ENCODE measurements around the gene PRUNE2.

The PRUNE2 gene

DNA sequence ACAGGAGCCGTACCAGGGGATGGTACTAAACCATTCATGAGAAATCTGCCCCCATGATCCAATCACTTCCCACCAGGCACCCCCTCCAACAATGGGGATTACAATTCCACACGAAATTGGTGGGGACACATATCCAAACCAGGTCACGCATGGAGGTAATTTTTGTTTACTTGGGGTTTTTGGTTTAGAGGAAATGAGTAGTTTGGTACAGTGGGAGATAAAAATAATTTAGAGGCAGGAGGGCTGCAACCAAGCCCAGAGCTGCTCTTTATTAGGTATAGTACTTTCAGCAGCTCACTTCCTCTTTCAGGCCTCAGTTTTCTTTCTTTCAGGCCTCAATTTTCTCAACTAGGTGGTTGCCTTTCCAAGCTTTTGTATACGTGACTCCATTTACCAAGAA is 23.2 kb downstream of the PRUNE2 start:
- Histone ChIP-seq H3K27me3 (replicated peaks in 2 of 5; ENCODE audit: control insufficient read depth in 4 of 5, insufficient read depth in 5 of 5, low read length in 4 of 5) (peaks cover 0 to 2% (median 0%) of the 10 kb centered on the region in 5 experiments), H3K4me1 (ENCODE audit: control extremely low read depth in 1 of 4, control insufficient read depth in 4 of 4, insufficient read depth in 4 of 4, low read length in 3 of 4) (no peaks in the 10 kb centered on the region), H3K4me3 (ENCODE audit: control insufficient read depth in 1 of 7, extremely low read depth in 1 of 7, insufficient read depth in 4 of 7, low read depth in 2 of 7, low read length in 6 of 7) (no peak overlapping the region), H3K9me3 (ENCODE audit: control extremely low read depth in 1 of 5, control insufficient read depth in 4 of 5, insufficient read depth in 2 of 5, low read depth in 1 of 5, low read length in 4 of 5) (no peaks in the 10 kb centered on the region), H3K27ac (ENCODE audit: insufficient read depth in 1 of 2, low read depth in 1 of 2, low read length in 2 of 2, poor library complexity in 1 of 2, severe bottlenecking in 2 of 2) (no peak overlapping the region), H3K36me3 (ENCODE audit: control insufficient read depth in 4 of 4, insufficient read depth in 4 of 4, low read length in 3 of 4) (no peaks in the 10 kb centered on the region)
- no peak for DNase-seq
- POLR2A ChIA-PET, result no interaction called here
- WGBS (ENCODE audit: insufficient coverage), result 100% methylated on average over 1 of the region's 4 CpGs
- CTCF ChIA-PET, result no interaction called here

GRCh38 chr9:76880210-76880609 is 25.7 kb downstream of the PRUNE2 start:
- Histone ChIP-seq H3K27me3 (replicated peaks in 2 of 5; ENCODE audit: control insufficient read depth in 4 of 5, insufficient read depth in 5 of 5, low read length in 4 of 5) (peaks cover 0 to 2% (median 0%) of the 10 kb centered on the region in 5 experiments), H3K4me1 (ENCODE audit: control extremely low read depth in 1 of 4, control insufficient read depth in 4 of 4, insufficient read depth in 4 of 4, low read length in 3 of 4) (no peaks in the 10 kb centered on the region), H3K27ac (ENCODE audit: insufficient read depth in 1 of 2, low read depth in 1 of 2, low read length in 2 of 2, poor library complexity in 1 of 2, severe bottlenecking in 2 of 2) (no peak overlapping the region), H3K36me3 (ENCODE audit: control insufficient read depth in 4 of 4, insufficient read depth in 4 of 4, low read length in 3 of 4) (no peaks in the 10 kb centered on the region), H3K4me3 (ENCODE audit: control insufficient read depth in 1 of 7, extremely low read depth in 1 of 7, insufficient read depth in 4 of 7, low read depth in 2 of 7, low read length in 6 of 7) (no peak overlapping the region), H3K9me3 (ENCODE audit: control extremely low read depth in 1 of 5, control insufficient read depth in 4 of 5, insufficient read depth in 2 of 5, low read depth in 1 of 5, low read length in 4 of 5) (no peaks in the 10 kb centered on the region)
- CTCF ChIA-PET, result no interaction called here
- DNase-seq, result no peak
- 100% methylated on average over 1 of the region's 2 CpGs for WGBS (ENCODE audit: insufficient coverage)
- POLR2A ChIA-PET, result no interaction called here

- WGBS (ENCODE audit: insufficient coverage), result 100% methylated on average over 1 of the region's 3 CpGs
Observed at GRCh38 chr9:76878933-76879332, 27.0 kb downstream of the PRUNE2 start.

DNA sequence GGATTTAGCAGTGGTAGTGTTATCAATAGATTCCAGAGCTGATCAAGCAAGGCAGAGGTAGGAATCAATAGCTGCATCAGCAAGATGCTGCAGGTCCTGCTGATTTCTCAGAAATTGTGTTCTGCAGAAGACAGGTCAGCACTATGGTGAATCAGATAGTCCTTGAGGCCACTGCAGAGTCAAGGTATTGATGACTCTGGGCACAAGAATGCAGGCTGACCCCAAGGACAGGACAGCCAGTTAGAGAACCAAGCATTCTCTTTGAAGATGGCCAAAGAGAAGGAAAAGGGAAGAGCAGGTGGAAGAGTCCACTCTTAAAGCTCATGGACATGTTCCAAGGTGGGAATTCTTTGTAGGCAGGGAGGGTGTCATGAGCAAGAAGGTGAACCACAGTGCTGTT is 28.0 kb downstream of the PRUNE2 start:
- H3K4me1 ChIP-seq (ENCODE audit: control extremely low read depth in 1 of 4, control insufficient read depth in 4 of 4, insufficient read depth in 4 of 4, low read length in 3 of 4), result no peaks in the 10 kb centered on the region
- no peaks in the 10 kb centered on the region for H3K36me3 ChIP-seq (ENCODE audit: control insufficient read depth in 4 of 4, insufficient read depth in 4 of 4, low read length in 3 of 4)
- H3K4me3 ChIP-seq (ENCODE audit: control insufficient read depth in 1 of 7, extremely low read depth in 1 of 7, insufficient read depth in 4 of 7, low read depth in 2 of 7, low read length in 6 of 7), result no peak overlapping the region
- H3K27me3 ChIP-seq (replicated peaks in 2 of 5; ENCODE audit: control insufficient read depth in 4 of 5, insufficient read depth in 5 of 5, low read length in 4 of 5), result peaks cover 5 to 13% (median 5%) of the 10 kb centered on the region in 5 experiments
- peaks cover 0 to 1% (median 0%) of the 10 kb centered on the region in 5 experiments for H3K9me3 ChIP-seq (ENCODE audit: control extremely low read depth in 1 of 5, control insufficient read depth in 4 of 5, insufficient read depth in 2 of 5, low read depth in 1 of 5, low read length in 4 of 5)
- ChIA-PET POLR2A (no interaction called here), CTCF (no interaction called here)
- DNase-seq, result no peak
- no peak overlapping the region for H3K27ac ChIP-seq (ENCODE audit: insufficient read depth in 1 of 2, low read depth in 1 of 2, low read length in 2 of 2, poor library complexity in 1 of 2, severe bottlenecking in 2 of 2)

More at GRCh38 chr9:76878933-76879332, 27.0 kb downstream of the PRUNE2 start:
- Histone ChIP-seq H3K9me3 (ENCODE audit: control extremely low read depth in 1 of 5, control insufficient read depth in 4 of 5, insufficient read depth in 2 of 5, low read depth in 1 of 5, low read length in 4 of 5) (no peaks in the 10 kb centered on the region), H3K4me3 (ENCODE audit: control insufficient read depth in 1 of 7, extremely low read depth in 1 of 7, insufficient read depth in 4 of 7, low read depth in 2 of 7, low read length in 6 of 7) (no peak overlapping the region), H3K36me3 (ENCODE audit: control insufficient read depth in 4 of 4, insufficient read depth in 4 of 4, low read length in 3 of 4) (no peaks in the 10 kb centered on the region), H3K27me3 (replicated peaks in 2 of 5; ENCODE audit: control insufficient read depth in 4 of 5, insufficient read depth in 5 of 5, low read length in 4 of 5) (peaks cover 0 to 4% (median 4%) of the 10 kb centered on the region in 5 experiments), H3K27ac (ENCODE audit: insufficient read depth in 1 of 2, low read depth in 1 of 2, low read length in 2 of 2, poor library complexity in 1 of 2, severe bottlenecking in 2 of 2) (no peak overlapping the region), H3K4me1 (ENCODE audit: control extremely low read depth in 1 of 4, control insufficient read depth in 4 of 4, insufficient read depth in 4 of 4, low read length in 3 of 4) (no peaks in the 10 kb centered on the region)
- CTCF ChIA-PET, result no interaction called here
- no peak for DNase-seq
- POLR2A ChIA-PET, result no interaction called here

DNA sequence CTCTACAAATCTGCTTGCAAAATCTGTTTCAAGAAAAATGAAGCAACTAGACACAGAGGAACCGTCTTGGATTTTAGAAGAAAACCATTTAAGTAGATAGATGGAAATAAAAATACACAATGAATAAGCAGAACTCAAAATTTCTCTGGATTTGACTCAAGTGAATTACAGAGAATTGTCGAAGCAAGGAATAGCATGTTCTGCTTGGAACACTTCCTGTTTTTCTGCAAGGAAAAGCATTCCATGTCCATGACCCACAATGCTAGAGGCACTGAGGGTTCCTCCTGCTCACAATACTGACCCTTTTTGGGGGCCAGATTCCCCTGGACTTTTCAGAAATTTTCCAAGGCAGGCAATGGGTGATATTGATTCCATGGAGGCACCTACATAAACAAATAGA is 29.8 kb downstream of the PRUNE2 start:
- H3K4me3 ChIP-seq (ENCODE audit: control insufficient read depth in 1 of 7, extremely low read depth in 1 of 7, insufficient read depth in 4 of 7, low read depth in 2 of 7, low read length in 6 of 7), result no peak overlapping the region
- H3K9me3 ChIP-seq (ENCODE audit: control extremely low read depth in 1 of 5, control insufficient read depth in 4 of 5, insufficient read depth in 2 of 5, low read depth in 1 of 5, low read length in 4 of 5), result peaks cover 0 to 1% (median 0%) of the 10 kb centered on the region in 5 experiments
- no peak for DNase-seq
- H3K27me3 ChIP-seq (replicated peaks in 2 of 5; ENCODE audit: control insufficient read depth in 4 of 5, insufficient read depth in 5 of 5, low read length in 4 of 5), result peaks cover 5 to 16% (median 7%) of the 10 kb centered on the region in 5 experiments
- ChIA-PET POLR2A (no interaction called here), CTCF (no interaction called here)
- H3K36me3 ChIP-seq (ENCODE audit: control insufficient read depth in 4 of 4, insufficient read depth in 4 of 4, low read length in 3 of 4), result no peaks in the 10 kb centered on the region
- H3K27ac ChIP-seq (ENCODE audit: insufficient read depth in 1 of 2, low read depth in 1 of 2, low read length in 2 of 2, poor library complexity in 1 of 2, severe bottlenecking in 2 of 2), result no peak overlapping the region
- no peaks in the 10 kb centered on the region for H3K4me1 ChIP-seq (ENCODE audit: control extremely low read depth in 1 of 4, control insufficient read depth in 4 of 4, insufficient read depth in 4 of 4, low read length in 3 of 4)
- 100% methylated on average over 1 of the region's 2 CpGs for WGBS (ENCODE audit: insufficient coverage)

DNA sequence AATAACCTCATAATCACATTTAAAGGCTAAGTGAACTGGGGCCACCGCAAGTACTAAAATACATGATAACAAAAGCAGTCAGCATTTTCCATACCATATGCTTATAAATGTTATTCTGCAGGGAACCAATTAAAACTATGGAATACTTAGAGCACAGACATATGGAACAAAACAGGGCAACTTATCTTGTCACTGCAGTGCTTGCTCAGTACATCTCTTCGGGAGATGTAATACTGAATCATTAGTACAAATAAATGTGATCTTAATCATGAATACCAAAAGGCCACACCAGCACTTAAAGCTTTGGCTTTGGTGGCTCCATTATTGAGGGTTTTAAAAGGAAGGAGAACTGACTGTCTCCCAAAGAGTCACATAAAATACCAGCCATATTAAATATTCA is 32.1 kb downstream of the PRUNE2 start:
- Histone ChIP-seq H3K27ac (ENCODE audit: insufficient read depth in 1 of 2, low read depth in 1 of 2, low read length in 2 of 2, poor library complexity in 1 of 2, severe bottlenecking in 2 of 2) (no peak overlapping the region), H3K36me3 (ENCODE audit: control insufficient read depth in 4 of 4, insufficient read depth in 4 of 4, low read length in 3 of 4) (no peaks in the 10 kb centered on the region), H3K27me3 (replicated peaks in 2 of 5; ENCODE audit: control insufficient read depth in 4 of 5, insufficient read depth in 5 of 5, low read length in 4 of 5) (peaks cover 5 to 24% (median 8%) of the 10 kb centered on the region in 5 experiments), H3K4me1 (ENCODE audit: control extremely low read depth in 1 of 4, control insufficient read depth in 4 of 4, insufficient read depth in 4 of 4, low read length in 3 of 4) (no peaks in the 10 kb centered on the region), H3K4me3 (ENCODE audit: control insufficient read depth in 1 of 7, extremely low read depth in 1 of 7, insufficient read depth in 4 of 7, low read depth in 2 of 7, low read length in 6 of 7) (no peak overlapping the region), H3K9me3 (ENCODE audit: control extremely low read depth in 1 of 5, control insufficient read depth in 4 of 5, insufficient read depth in 2 of 5, low read depth in 1 of 5, low read length in 4 of 5) (peaks cover 0 to 1% (median 0%) of the 10 kb centered on the region in 5 experiments)
- no peak for DNase-seq
- ChIA-PET CTCF (no interaction called here), POLR2A (no interaction called here)
- WGBS (ENCODE audit: insufficient coverage), result no CpG with 5 or more reads among the region's 2 CpGs

- Histone ChIP-seq H3K27me3 (replicated peaks in 2 of 5; ENCODE audit: control insufficient read depth in 4 of 5, insufficient read depth in 5 of 5, low read length in 4 of 5) (peaks cover 7 to 28% (median 9%) of the 10 kb centered on the region in 5 experiments), H3K4me3 (ENCODE audit: control insufficient read depth in 1 of 7, extremely low read depth in 1 of 7, insufficient read depth in 4 of 7, low read depth in 2 of 7, low read length in 6 of 7) (no peak overlapping the region), H3K9me3 (ENCODE audit: control extremely low read depth in 1 of 5, control insufficient read depth in 4 of 5, insufficient read depth in 2 of 5, low read depth in 1 of 5, low read length in 4 of 5) (peaks cover 0 to 1% (median 0%) of the 10 kb centered on the region in 5 experiments), H3K27ac (ENCODE audit: insufficient read depth in 1 of 2, low read depth in 1 of 2, low read length in 2 of 2, poor library complexity in 1 of 2, severe bottlenecking in 2 of 2) (no peak overlapping the region), H3K4me1 (ENCODE audit: control extremely low read depth in 1 of 4, control insufficient read depth in 4 of 4, insufficient read depth in 4 of 4, low read length in 3 of 4) (no peaks in the 10 kb centered on the region), H3K36me3 (ENCODE audit: control insufficient read depth in 4 of 4, insufficient read depth in 4 of 4, low read length in 3 of 4) (no peaks in the 10 kb centered on the region)
- WGBS (ENCODE audit: insufficient coverage), result 52% methylated on average over 11 of the region's 13 CpGs
- no peak for DNase-seq
- POLR2A ChIA-PET, result no interaction called here
- CTCF ChIA-PET, result interaction anchor here (1.0 kb wide), 1 partner anchor 25 kb away, joined by 3 read pairs; no protein-coding TSS in a partner anchor
Observed at GRCh38 chr9:76873056-76873792, 32.7 kb downstream of the PRUNE2 start.

Measured in common myeloid progenitor, CD34-positive (primary cell).